Measurements from ENCODE around the gene SORBS2. TPM values are rescaled to one million over a fixed set of nuclear protein-coding genes. Genes with fewer than 3 reads are reported as not detected.
A peak's percentile ranks its signal among the peaks of the same experiment; 100 is the strongest.

The SORBS2 gene
- polyA plus RNA-seq, 2 of the 4 experiments (the other 2 are of a cell fraction): 0.23 to 0.90 TPM

DNA sequence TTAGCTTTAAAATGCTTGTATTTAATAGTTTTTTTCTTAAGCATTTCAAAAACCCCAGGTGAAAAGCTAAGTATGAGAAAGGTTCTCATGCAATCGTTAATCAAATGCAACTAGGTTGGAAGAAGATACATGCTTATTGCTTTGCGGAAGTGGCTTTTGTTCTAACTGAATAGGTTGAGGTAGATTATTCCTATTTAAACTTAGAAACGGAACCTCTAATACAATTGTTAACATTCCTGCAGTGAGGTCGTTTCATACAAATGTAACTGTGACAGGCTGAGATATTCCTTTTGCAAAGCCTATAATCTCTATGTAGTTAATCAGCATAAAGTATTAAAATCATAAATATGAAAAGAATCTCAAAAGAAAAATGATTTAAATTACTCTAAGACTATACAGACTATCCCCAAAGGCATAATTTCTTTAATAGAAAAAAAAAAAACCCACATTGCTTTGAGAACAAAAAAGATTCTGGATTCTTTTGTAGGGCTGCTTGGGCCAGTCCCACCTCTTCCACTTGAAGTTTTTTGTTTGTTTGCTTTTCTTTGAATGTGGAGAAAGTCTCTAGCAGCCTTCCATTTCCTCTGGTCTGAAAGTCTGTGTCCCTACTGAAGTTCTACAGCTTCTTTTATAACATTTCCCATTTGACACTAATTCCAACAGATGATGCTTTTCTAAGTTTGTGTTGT is 25.6 kb upstream of the SORBS2 start (continued):
- no peak for TF ChIP-seq NFE2L2 (conservative IDR thresholded peaks at IDR 0.05; ENCODE audit: low read length)

DNA sequence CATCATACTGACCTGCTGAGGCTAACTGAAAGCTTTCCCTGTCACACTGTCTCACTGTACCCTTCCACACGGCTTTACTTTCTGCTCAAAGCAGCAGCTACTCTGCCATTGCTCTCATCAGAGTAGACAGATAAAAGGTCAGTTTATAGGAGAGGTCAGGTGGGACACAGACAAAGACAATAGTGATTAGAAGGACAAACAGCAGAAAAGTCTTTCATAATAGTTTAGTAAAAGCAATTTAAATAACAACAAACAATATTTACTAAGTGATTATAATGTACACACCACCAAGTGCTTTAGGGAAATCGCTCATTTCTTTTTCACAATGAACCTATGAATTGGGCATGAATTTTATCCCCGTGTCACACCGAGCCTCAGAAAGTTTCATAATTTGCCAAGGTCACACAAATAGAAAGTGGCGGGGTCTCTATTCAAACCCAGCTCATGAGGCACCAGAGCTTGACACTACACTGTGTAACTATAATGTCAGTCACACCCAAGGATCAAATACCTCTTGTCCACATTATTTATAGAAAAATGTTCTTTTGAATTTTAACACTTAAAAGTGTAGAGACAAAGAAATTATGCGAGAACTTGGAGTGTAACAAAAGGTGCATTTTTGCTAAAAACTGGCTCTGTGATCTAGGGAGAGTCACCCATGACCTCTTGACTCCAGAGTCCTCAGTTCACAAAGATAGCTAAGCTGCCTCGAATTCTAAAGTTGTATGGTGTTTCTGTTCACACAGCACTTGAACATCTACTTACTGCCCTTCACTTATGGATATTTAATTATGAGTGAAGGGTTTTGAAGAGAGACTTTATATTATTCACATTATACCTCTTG is 24.5 kb upstream of the SORBS2 start:
- TF ChIP-seq TP53 (CRISPR knock-in tag; IDR thresholded peaks at IDR 0.05) (no peak), SMC3 (IDR thresholded peaks at IDR 0.05) (no peak), POLR2AphosphoS2 (conservative IDR thresholded peaks at IDR 0.05; ENCODE audit: low read length) (no peak), CEBPB (IDR thresholded peaks at IDR 0.05) (no peak), NR3C1 (IDR thresholded peaks at IDR 0.05) (no peak), NPAS2 (CRISPR knock-in tag; IDR thresholded peaks at IDR 0.05; ENCODE audit: borderline replicate concordance) (no peak), TFCP2L1 (CRISPR knock-in tag; IDR thresholded peaks at IDR 0.05) (no peak), FOSB (CRISPR knock-in tag; IDR thresholded peaks at IDR 0.05) (no peak), EHMT2 (IDR thresholded peaks at IDR 0.05; ENCODE audit: low read depth) (no peak), ZSCAN20 (CRISPR knock-in tag; IDR thresholded peaks at IDR 0.05) (no peak), MAFK (IDR thresholded peaks at IDR 0.05; ENCODE audit: partially characterized antibody) (no peak), RARB (CRISPR knock-in tag; IDR thresholded peaks at IDR 0.05) (no peak), CBX2 (IDR thresholded peaks at IDR 0.05; ENCODE audit: borderline replicate concordance, low read depth) (no peak), HOXA7 (CRISPR knock-in tag; IDR thresholded peaks at IDR 0.05) (no peak), KDM1A (IDR thresholded peaks at IDR 0.05; ENCODE audit: low read depth) (no peak)
- TF ChIP-seq, protein P1, sequence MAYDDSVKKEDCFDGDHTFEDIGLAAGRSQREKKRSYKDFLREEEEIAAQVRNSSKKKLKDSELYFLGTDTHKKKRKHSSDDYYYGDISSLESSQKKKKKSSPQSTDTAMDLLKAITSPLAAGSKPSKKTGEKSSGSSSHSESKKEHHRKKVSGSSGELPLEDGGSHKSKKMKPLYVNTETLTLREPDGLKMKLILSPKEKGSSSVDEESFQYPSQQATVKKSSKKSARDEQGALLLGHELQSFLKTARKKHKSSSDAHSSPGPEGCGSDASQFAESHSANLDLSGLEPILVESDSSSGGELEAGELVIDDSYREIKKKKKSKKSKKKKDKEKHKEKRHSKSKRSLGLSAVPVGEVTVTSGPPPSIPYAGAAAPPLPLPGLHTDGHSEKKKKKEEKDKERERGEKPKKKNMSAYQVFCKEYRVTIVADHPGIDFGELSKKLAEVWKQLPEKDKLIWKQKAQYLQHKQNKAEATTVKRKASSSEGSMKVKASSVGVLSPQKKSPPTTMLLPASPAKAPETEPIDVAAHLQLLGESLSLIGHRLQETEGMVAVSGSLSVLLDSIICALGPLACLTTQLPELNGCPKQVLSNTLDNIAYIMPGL (CRISPR knock-in tag; IDR thresholded peaks at IDR 0.05; ENCODE audit: borderline replicate concordance): no peak
- TF ChIP-seq, protein P2, sequence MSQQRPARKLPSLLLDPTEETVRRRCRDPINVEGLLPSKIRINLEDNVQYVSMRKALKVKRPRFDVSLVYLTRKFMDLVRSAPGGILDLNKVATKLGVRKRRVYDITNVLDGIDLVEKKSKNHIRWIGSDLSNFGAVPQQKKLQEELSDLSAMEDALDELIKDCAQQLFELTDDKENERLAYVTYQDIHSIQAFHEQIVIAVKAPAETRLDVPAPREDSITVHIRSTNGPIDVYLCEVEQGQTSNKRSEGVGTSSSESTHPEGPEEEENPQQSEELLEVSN (IDR thresholded peaks at IDR 0.05; ENCODE audit: borderline replicate concordance, low read depth): no peak
- TF ChIP-seq, protein P3, sequence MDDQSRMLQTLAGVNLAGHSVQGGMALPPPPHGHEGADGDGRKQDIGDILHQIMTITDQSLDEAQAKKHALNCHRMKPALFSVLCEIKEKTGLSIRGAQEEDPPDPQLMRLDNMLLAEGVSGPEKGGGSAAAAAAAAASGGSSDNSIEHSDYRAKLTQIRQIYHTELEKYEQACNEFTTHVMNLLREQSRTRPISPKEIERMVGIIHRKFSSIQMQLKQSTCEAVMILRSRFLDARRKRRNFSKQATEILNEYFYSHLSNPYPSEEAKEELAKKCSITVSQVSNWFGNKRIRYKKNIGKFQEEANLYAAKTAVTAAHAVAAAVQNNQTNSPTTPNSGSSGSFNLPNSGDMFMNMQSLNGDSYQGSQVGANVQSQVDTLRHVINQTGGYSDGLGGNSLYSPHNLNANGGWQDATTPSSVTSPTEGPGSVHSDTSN (IDR thresholded peaks at IDR 0.05): no peak
- TF ChIP-seq, protein P4, sequence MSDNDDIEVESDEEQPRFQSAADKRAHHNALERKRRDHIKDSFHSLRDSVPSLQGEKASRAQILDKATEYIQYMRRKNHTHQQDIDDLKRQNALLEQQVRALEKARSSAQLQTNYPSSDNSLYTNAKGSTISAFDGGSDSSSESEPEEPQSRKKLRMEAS (IDR thresholded peaks at IDR 0.05): no peak
- no peak overlapping the region for H3K4me2 ChIP-seq
- peaks cover 41% of the 10 kb centered on the region for H3K4me1 ChIP-seq
- no peaks in the 10 kb centered on the region for H3K9me3 ChIP-seq
- peak overlapping the region in 1 of 2 experiments; percentile 38; a peak in 1 of 6 replicates for H3K27ac ChIP-seq
- DNase-seq (ENCODE audit: low read depth in 1 of 2, low spot score in 1 of 2) (no peak), FAIRE-seq (no peak), ATAC-seq (no peak)
- POLR2A ChIA-PET: no interaction called here
- no peak overlapping the region for H3K4me3 ChIP-seq
- WGBS (ENCODE audit: missing lambda C conversion rate): 67% methylated on average over 7 of the region's 7 CpGs
- CTCF ChIA-PET: no interaction called here

DNA sequence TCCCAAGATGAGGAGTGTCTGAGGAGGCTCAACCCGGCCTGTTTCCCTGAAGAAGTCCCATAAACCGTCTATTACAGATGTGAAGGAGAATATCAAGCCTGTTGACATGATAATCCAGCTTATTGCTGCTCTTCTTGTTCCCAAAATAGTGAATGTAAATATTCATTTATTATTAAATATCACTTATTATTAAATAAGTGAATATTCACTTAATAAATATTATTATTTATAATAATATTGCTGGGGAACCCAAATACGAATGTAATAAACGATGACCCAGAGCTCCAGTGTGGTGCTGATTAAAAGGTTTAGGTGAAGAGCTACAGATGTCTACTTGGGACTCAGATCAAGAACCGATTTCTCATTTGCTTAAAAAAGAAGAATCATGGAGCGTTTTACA is 23.8 kb upstream of the SORBS2 start:
- DNase-seq (ENCODE audit: low read depth in 1 of 2, low spot score in 1 of 2) (no peak), FAIRE-seq (no peak), ATAC-seq (no peak)
- H3K27ac ChIP-seq: peak overlapping the region in 1 of 2 experiments; percentile 38; a peak in 1 of 6 replicates
- 83% methylated on average over 6 of the region's 6 CpGs for WGBS (ENCODE audit: missing lambda C conversion rate)
- no peak overlapping the region for H3K4me2 ChIP-seq
- ChIA-PET CTCF (no interaction called here), POLR2A (no interaction called here)
- peaks cover 46% of the 10 kb centered on the region for H3K4me1 ChIP-seq
- no peak overlapping the region for H3K4me3 ChIP-seq
- no peaks in the 10 kb centered on the region for H3K9me3 ChIP-seq
- TF ChIP-seq FOSL2 (IDR thresholded peaks at IDR 0.05) (no peak), FOSL2 (CRISPR knock-in tag; IDR thresholded peaks at IDR 0.05) (no peak), CBX8 (IDR thresholded peaks at IDR 0.05) (no peak), TP53 (CRISPR knock-in tag; IDR thresholded peaks at IDR 0.05) (no peak), HDAC2 (IDR thresholded peaks at IDR 0.05) (no peak), HEYL (CRISPR knock-in tag; IDR thresholded peaks at IDR 0.05) (no peak), CBX2 (IDR thresholded peaks at IDR 0.05; ENCODE audit: borderline replicate concordance, low read depth) (no peak), ZNF302 (CRISPR knock-in tag; IDR thresholded peaks at IDR 0.05) (no peak)
- TF ChIP-seq, protein P5, sequence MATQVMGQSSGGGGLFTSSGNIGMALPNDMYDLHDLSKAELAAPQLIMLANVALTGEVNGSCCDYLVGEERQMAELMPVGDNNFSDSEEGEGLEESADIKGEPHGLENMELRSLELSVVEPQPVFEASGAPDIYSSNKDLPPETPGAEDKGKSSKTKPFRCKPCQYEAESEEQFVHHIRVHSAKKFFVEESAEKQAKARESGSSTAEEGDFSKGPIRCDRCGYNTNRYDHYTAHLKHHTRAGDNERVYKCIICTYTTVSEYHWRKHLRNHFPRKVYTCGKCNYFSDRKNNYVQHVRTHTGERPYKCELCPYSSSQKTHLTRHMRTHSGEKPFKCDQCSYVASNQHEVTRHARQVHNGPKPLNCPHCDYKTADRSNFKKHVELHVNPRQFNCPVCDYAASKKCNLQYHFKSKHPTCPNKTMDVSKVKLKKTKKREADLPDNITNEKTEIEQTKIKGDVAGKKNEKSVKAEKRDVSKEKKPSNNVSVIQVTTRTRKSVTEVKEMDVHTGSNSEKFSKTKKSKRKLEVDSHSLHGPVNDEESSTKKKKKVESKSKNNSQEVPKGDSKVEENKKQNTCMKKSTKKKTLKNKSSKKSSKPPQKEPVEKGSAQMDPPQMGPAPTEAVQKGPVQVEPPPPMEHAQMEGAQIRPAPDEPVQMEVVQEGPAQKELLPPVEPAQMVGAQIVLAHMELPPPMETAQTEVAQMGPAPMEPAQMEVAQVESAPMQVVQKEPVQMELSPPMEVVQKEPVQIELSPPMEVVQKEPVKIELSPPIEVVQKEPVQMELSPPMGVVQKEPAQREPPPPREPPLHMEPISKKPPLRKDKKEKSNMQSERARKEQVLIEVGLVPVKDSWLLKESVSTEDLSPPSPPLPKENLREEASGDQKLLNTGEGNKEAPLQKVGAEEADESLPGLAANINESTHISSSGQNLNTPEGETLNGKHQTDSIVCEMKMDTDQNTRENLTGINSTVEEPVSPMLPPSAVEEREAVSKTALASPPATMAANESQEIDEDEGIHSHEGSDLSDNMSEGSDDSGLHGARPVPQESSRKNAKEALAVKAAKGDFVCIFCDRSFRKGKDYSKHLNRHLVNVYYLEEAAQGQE (IDR thresholded peaks at IDR 0.05): no peak
